ENCODE data around the gene LRRFIP1. TPM values are rescaled to one million over a fixed set of nuclear protein-coding genes. Genes with fewer than 3 reads are reported as not detected.
"Not testable (repeated sequence)": the region's sequence is repeated elsewhere in the genome, so short reads cannot be mapped to it uniquely, and the experiment has no call there.

Gene LRRFIP1
- total RNA-seq, 1 donor from 2014 or later: 115 TPM

DNA sequence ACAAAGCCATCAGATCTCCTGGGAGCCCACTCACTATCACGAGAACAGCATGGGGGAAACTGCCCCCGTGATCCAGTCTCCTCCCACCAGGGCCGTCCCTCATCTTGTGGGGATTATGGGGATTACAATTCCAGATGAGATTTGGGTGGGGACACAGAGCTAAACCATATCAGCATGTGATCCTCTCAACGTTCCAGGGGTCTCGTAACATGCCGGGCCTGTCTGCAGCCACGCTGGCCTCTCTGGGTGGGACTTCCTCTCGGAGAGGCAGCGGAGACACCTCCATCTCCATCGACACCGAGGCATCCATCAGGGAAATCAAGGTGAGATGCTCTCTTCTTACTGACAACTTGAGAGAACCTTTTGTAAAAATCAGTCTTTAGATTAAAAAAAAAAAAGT lies 121.6 kb downstream of the LRRFIP1 start:
- Histone ChIP-seq H3K4me3 (ENCODE audit: low read depth, low read length) (no peak overlapping the region), H3K27me3 (ENCODE audit: control insufficient read depth, insufficient read depth, low read length) (no peaks in the 10 kb centered on the region), H3K36me3 (ENCODE audit: control insufficient read depth, insufficient read depth, low read length) (peaks cover 31% of the 10 kb centered on the region)
- no peak for FAIRE-seq
- TF ChIP-seq, protein P1, sequence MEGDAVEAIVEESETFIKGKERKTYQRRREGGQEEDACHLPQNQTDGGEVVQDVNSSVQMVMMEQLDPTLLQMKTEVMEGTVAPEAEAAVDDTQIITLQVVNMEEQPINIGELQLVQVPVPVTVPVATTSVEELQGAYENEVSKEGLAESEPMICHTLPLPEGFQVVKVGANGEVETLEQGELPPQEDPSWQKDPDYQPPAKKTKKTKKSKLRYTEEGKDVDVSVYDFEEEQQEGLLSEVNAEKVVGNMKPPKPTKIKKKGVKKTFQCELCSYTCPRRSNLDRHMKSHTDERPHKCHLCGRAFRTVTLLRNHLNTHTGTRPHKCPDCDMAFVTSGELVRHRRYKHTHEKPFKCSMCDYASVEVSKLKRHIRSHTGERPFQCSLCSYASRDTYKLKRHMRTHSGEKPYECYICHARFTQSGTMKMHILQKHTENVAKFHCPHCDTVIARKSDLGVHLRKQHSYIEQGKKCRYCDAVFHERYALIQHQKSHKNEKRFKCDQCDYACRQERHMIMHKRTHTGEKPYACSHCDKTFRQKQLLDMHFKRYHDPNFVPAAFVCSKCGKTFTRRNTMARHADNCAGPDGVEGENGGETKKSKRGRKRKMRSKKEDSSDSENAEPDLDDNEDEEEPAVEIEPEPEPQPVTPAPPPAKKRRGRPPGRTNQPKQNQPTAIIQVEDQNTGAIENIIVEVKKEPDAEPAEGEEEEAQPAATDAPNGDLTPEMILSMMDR (IDR thresholded peaks at IDR 0.05; ENCODE audit: insufficient read depth, low read length, severe bottlenecking): no peak
- DNase-seq (ENCODE audit: low read depth): no peak

DNA sequence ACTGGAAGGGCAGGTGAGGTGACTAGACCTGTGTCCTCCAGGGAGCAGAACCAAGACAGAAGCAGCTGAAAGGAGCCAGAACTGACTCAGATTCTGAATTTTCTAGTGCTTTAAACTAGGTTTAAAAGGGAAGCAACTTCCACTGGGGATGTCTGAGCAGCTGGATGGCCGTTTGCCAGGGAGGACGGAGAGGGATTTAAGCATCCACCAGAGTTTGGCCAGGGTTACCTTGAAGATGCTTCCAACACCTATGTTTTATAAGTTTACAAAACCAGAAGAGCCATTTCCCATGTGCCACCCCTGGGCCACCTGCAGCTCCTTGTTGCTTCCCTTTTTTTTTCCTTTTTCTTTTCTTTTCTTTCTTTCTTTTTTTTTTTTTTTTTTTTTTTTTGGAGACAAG lies 122.6 kb downstream of the LRRFIP1 start:
- TF ChIP-seq, protein P1 (IDR thresholded peaks at IDR 0.05; ENCODE audit: insufficient read depth, low read length, severe bottlenecking): no peak
- H3K4me3 ChIP-seq (ENCODE audit: low read depth, low read length): no peak overlapping the region
- FAIRE-seq (no peak), DNase-seq (ENCODE audit: low read depth) (no peak)
- H3K36me3 ChIP-seq (ENCODE audit: control insufficient read depth, insufficient read depth, low read length): peaks cover 36% of the 10 kb centered on the region
- no peaks in the 10 kb centered on the region for H3K27me3 ChIP-seq (ENCODE audit: control insufficient read depth, insufficient read depth, low read length)

DNA sequence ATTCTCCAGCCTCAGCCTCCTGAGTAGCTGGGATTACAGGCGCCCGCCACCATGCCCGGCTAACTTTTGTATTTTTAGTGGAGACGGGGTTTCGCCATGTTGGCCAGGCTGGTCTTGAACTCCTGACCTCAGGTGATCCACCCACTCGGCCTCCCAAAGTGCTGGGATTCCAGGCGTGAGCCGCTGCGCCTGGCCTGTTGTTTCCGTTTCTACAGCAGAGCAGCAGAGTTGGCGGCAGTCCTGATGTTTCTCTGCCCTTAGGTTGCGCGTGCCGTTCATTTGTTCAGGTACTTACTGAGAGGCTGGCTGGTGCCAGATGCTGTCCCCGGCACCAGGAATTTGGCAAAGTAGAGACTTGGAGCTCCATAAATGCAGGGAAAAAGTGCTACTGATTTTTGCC lies 123.1 kb downstream of the LRRFIP1 start:
- H3K4me3 ChIP-seq (ENCODE audit: low read depth, low read length); DNase-seq (ENCODE audit: low read depth); FAIRE-seq; H3K27me3 ChIP-seq (ENCODE audit: control insufficient read depth, insufficient read depth, low read length): not testable (repeated sequence)
- H3K36me3 ChIP-seq (ENCODE audit: control insufficient read depth, insufficient read depth, low read length): peaks cover 37% of the 10 kb centered on the region

DNA sequence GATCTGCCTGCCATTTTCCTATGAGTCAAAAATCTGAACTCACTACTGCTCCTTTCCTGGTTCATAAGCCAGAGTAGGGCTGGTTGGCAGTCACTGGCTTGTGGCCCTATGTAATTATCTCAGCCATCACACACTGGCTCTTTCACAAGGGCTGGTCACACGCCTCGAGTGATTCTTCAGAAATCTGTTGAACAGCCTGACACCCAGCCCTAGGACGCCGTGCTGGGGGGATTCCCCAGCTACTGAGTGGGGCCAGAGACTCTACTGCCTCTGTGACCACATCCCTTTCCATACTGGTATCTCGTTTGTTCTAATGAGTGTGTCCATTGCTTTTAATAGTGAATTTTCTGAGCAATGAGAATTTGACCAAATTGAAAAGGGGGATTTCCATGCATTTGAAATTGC lies 125.4 kb downstream of the LRRFIP1 start:
- TF ChIP-seq, protein P1 (IDR thresholded peaks at IDR 0.05; ENCODE audit: insufficient read depth, low read length, severe bottlenecking): no peak
- Histone ChIP-seq H3K4me3 (ENCODE audit: low read depth, low read length) (no peak overlapping the region), H3K27me3 (ENCODE audit: control insufficient read depth, insufficient read depth, low read length) (no peaks in the 10 kb centered on the region), H3K36me3 (ENCODE audit: control insufficient read depth, insufficient read depth, low read length) (peaks cover 31% of the 10 kb centered on the region)
- DNase-seq (ENCODE audit: low read depth): no peak
- no peak for FAIRE-seq

DNA sequence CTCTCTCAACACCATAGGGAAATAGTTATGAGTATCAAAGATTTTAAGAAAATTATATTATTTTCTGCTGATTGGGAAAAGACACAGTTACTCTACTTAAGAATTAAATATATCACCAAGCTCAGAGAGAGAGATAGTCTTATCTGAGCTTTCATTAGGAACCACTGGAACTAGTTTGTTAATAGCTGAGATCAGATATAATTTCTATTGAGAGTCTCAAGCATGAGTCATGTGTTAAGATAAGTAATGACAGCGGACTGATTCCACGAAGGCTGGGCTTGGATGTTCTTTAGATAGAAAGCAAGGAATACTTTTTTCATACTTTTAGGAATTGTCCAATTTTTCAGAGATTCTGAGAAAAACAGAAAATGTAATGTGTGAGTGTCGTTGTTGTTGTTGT lies 126.8 kb downstream of the LRRFIP1 start:
- Histone ChIP-seq H3K27me3 (ENCODE audit: control insufficient read depth, insufficient read depth, low read length) (no peaks in the 10 kb centered on the region), H3K4me3 (ENCODE audit: low read depth, low read length) (no peak overlapping the region), H3K36me3 (ENCODE audit: control insufficient read depth, insufficient read depth, low read length) (peaks cover 30% of the 10 kb centered on the region)
- FAIRE-seq: no peak
- TF ChIP-seq, protein P1 (IDR thresholded peaks at IDR 0.05; ENCODE audit: insufficient read depth, low read length, severe bottlenecking): no peak
- no peak for DNase-seq (ENCODE audit: low read depth)

DNA sequence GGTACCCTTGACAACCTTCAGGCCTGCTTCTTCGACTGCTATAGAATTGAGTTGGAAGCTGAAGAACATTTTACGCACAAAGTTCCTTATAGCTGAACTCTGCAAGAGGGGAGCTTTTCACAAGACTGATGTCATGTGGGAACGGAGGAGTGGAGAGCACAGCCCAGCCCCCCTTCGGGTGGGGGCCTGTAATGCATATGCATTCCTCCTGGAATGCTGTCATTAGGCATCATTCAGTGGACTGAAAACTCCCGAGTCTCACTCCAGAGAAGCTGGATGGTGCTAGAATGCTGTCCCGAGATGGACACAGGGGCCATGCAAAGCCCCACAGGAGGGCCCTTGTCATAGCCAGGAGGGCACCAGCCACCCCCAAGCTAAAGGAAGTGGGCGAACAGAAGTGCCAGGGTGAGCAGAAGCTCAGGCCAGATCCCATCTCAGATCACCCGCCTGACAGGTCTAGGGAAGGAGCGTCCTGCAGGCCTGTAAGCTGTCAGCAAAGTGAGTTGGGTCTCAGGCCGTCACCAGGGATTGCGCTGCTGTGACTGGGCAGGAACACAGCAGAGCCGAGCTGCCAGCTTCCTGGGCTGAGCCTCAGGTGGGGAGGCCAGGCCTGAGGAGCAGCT lies 127.3 kb downstream of the LRRFIP1 start:
- FAIRE-seq: no peak

More for the DNA sequence above, 127.3 kb downstream of the LRRFIP1 start:
- H3K36me3 ChIP-seq (ENCODE audit: control insufficient read depth, insufficient read depth, low read length): peaks cover 32% of the 10 kb centered on the region
- no peaks in the 10 kb centered on the region for H3K27me3 ChIP-seq (ENCODE audit: control insufficient read depth, insufficient read depth, low read length)
- no peak overlapping the region for H3K4me3 ChIP-seq (ENCODE audit: low read depth, low read length)
- DNase-seq (ENCODE audit: low read depth): no peak
- TF ChIP-seq, protein P1 (IDR thresholded peaks at IDR 0.05; ENCODE audit: insufficient read depth, low read length, severe bottlenecking): no peak

All from bronchial epithelial cell (primary cell).